Right atrium auricular region (tissue), 2 donors: Measurements from ENCODE around the gene FAM3B. TPM values are rescaled to one million over a fixed set of nuclear protein-coding genes. Genes with fewer than 3 reads are reported as not detected.

Experiments
- DNase-seq: peaks from one replicate; pipeline ENCODE4 v3.0.0-alpha.2; 2019; ENCODE audit warnings: low spot score
- H3K27ac ChIP-seq, 2 donors: fragments of 200-600 bp; sonication (generic); 1 replicate in 1 of 2; 2 replicates in 1 of 2; pipeline ENCODE4 v1.5.1; 2016 to 2019
- H3K27me3 ChIP-seq, 2 donors: fragments of 200-600 bp; sonication (generic); one replicate each; pipeline versions ENCODE4 v1.5.1 to v1.6.0; 2017 to 2019
- H3K36me3 ChIP-seq: fragments of 200-600 bp; sonication (generic); one replicate; pipeline ENCODE4 v1.5.1; 2016
- H3K4me1 ChIP-seq, 2 donors: fragments of 200-600 bp; sonication (generic); one replicate each; pipeline versions ENCODE4 v1.5.1 to v1.6.0; 2017 to 2019
- H3K4me3 ChIP-seq, 2 donors: fragments of 200-600 bp; sonication (generic); 1 replicate in 1 of 2; 2 replicates in 1 of 2; pipeline ENCODE4 v1.5.1; 2017 to 2019; ENCODE audit warnings: mild to moderate bottlenecking in 1 of 2, moderate library complexity in 1 of 2
- H3K9me3 ChIP-seq, 2 donors: fragments of 200-600 bp; sonication (generic); one replicate each; pipeline ENCODE4 v1.5.1; 2019
- total RNA-seq, 2 donors: library from RNA; depleted of rRNA; stranded (reverse); fragments of >200 nt; gene quantifications; one replicate each; pipeline ENCODE4 v1.1.0, GENCODE V29; 2016
- TF ChIP-seq, protein P1 (sequence below), 2 donors: fragments of 200-600 bp; sonication (generic); IDR thresholded peaks; one replicate each; pipeline ENCODE4 v1.5.1; 2019; ENCODE audit warnings: antibody characterized with exemption in 2 of 2

Gene FAM3B
- total RNA-seq, 2 donors from 2014 or later, result not detected

DNA sequence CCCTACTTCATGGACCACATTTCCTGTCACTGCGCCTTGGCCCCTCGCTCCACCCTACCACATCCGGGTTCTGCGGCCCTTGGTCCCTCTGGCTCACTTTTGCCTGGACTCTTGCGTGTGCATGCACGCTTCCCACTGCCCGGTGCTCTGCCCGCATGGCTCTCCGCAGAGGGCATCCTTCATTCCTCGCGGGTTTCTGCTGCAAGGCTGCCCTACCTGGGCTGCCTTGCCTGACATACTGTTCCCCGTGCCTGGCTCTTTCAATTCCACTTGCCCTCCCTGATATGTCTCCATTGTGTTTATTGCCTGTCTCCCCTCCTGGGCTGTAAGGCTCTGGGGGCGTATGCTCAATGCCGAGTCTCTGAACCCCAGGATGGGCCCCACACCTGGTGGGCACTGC is 71.7 kb downstream of the FAM3B start:
- TF ChIP-seq, protein P1, sequence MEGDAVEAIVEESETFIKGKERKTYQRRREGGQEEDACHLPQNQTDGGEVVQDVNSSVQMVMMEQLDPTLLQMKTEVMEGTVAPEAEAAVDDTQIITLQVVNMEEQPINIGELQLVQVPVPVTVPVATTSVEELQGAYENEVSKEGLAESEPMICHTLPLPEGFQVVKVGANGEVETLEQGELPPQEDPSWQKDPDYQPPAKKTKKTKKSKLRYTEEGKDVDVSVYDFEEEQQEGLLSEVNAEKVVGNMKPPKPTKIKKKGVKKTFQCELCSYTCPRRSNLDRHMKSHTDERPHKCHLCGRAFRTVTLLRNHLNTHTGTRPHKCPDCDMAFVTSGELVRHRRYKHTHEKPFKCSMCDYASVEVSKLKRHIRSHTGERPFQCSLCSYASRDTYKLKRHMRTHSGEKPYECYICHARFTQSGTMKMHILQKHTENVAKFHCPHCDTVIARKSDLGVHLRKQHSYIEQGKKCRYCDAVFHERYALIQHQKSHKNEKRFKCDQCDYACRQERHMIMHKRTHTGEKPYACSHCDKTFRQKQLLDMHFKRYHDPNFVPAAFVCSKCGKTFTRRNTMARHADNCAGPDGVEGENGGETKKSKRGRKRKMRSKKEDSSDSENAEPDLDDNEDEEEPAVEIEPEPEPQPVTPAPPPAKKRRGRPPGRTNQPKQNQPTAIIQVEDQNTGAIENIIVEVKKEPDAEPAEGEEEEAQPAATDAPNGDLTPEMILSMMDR (IDR thresholded peaks at IDR 0.05), result no peak

DNA sequence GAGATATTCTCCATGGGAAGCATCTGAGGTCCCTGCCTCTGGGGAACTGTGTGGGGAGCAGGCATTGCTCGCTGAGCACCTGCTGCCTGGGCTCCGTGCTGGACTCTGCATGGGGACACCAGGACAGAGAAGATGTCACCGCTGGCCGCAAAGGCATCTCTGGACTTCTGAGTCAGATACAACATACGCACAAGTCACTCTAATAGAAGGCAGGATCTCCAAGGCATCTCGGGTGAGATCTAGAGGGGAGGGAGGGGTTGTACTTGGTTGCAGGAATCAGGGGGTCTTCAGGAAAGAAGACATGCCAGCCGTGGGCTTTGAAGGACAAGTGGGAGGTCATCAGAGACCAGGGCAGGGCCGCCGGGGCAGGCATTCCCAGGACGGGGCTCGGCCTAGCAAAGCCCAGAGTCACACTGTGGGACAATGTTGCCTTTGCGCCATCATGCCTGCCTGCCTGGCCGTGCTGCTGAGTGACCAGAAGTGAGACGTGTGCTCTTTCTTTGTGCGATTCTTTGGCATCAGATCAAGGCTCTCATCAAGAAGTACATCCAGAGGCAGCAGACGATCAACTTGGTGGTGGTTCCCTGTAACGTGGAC is 73.5 kb downstream of the FAM3B start:
- Histone ChIP-seq H3K27me3 (no peaks in the 10 kb centered on the region), H3K4me1 (no peaks in the 10 kb centered on the region), H3K9me3 (no peaks in the 10 kb centered on the region), H3K36me3 (peaks cover 8% of the 10 kb centered on the region), H3K27ac (no peak overlapping the region), H3K4me3 (no peak overlapping the region)
- no peak for DNase-seq
- TF ChIP-seq, protein P1 (IDR thresholded peaks at IDR 0.05), result no peak

More for the DNA sequence above, 71.7 kb downstream of the FAM3B start:
- DNase-seq, result no peak
- H3K27me3 ChIP-seq, result no peaks in the 10 kb centered on the region
- no peaks in the 10 kb centered on the region for H3K4me1 ChIP-seq
- H3K36me3 ChIP-seq, result peaks cover 8% of the 10 kb centered on the region
- H3K4me3 ChIP-seq, result no peak overlapping the region
- H3K9me3 ChIP-seq, result no peaks in the 10 kb centered on the region
- no peak overlapping the region for H3K27ac ChIP-seq

DNA sequence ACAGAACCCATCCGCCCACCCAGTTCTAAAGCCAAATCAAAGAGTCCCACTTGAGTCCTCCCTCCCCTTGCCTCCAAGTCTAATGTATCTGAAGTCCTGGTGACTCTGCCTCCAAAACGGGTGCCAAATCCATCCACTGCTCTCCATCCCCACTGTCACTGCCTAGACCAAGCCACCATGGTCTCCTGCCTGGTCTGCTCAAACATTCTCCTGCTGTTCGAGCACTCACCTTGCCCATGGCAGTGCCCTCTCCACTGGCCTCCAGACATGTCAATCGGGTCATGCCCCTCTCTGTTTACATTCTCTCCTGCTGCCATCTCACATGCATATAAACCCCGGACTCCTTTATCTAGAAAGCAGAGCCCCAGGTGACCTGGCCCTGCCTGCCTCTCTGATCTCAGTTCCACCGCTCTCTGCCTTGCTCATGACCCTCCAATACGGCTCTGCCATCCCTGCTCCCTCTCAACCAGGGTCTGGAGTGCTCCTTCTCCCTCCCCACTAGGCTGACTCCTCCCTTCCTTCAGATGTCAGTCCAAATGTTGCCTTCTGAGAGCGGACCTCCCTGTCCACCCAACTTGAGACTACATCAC is 77.4 kb downstream of the FAM3B start:
- H3K27me3 ChIP-seq, result no peaks in the 10 kb centered on the region
- TF ChIP-seq, protein P1 (IDR thresholded peaks at IDR 0.05), result no peak
- DNase-seq, result peak; percentile 47
- no peaks in the 10 kb centered on the region for H3K4me1 ChIP-seq
- H3K4me3 ChIP-seq, result no peak overlapping the region
- peaks cover 12% of the 10 kb centered on the region for H3K36me3 ChIP-seq
- H3K27ac ChIP-seq, result no peak overlapping the region
- no peaks in the 10 kb centered on the region for H3K9me3 ChIP-seq

DNA sequence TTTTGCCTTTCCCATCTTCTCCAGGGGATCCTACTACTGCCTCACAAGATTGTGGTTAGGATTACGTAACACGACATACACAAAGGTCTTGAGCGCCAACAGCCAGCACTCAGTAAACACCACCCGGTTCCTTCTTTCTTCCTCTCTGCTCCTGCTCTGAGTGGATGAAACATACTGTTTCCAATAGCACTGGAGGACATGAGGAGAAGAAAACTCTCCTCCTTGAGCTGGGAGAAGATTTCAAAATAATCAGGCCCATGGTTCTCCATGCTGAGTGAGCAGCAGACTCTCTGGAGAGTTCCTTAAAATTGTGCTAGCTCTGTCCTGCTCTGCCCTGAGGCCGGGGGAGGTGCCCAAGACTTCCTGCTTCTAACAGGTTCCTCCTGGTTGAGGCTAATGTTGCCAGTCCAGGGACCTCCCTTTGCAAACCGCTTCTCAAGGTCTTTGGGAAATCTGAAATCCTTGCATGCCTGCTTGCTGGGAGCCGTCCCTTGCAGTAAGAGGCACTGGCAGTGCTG is 80.0 kb downstream of the FAM3B start:
- peak; percentile 58 for DNase-seq
- H3K4me3 ChIP-seq, result no peak overlapping the region
- H3K27me3 ChIP-seq, result no peaks in the 10 kb centered on the region
- H3K27ac ChIP-seq, result no peak overlapping the region
- TF ChIP-seq, protein P1 (IDR thresholded peaks at IDR 0.05), result no peak
- peaks cover 15% of the 10 kb centered on the region for H3K36me3 ChIP-seq
- H3K4me1 ChIP-seq, result no peaks in the 10 kb centered on the region
- no peaks in the 10 kb centered on the region for H3K9me3 ChIP-seq

DNA sequence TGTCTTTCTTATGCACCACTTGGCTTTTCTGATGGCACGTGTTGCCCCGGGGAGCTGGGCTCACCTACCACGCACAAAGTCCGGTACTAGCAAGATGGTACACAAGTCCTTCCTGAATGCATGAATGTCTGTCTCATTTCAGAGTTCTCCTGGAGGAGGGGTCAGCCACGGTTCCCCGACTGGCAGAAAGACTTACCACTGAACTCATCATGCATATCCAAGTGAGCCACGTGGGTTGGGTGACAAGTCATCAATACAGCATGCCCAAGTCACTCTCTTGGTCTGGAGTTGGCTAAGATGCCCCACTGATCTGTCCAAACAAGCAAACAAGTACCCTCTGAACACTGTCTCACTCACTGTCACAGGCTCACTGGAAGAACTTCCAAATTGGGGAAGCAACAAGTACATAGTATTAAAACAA is 80.9 kb downstream of the FAM3B start:
- Histone ChIP-seq H3K4me3 (no peak overlapping the region), H3K9me3 (no peaks in the 10 kb centered on the region), H3K36me3 (peaks cover 15% of the 10 kb centered on the region), H3K27me3 (no peaks in the 10 kb centered on the region), H3K4me1 (no peaks in the 10 kb centered on the region), H3K27ac (no peak overlapping the region)
- TF ChIP-seq, protein P1 (IDR thresholded peaks at IDR 0.05), result no peak
- peak; percentile 56 for DNase-seq
